ENCODE measurements around the gene FIBP.

The FIBP gene

GRCh38 chr11:65834202-65834601 lies 54.1 kb downstream of the FIBP start:
- DNase-seq, result no peak
